ENCODE results near the gene RALGDS.

RALGDS gene

GRCh38 chr9:133120501-133121197 is 391 bp downstream of the RALGDS start (continued):
- TF ChIP-seq HOXA7 (CRISPR knock-in tag; IDR thresholded peaks at IDR 0.05; ENCODE audit: borderline replicate concordance): no peak
- no peak for TF ChIP-seq ZXDB (tag by site-specific recombination; IDR thresholded peaks at IDR 0.05)
- TF ChIP-seq SCRT2 (tag by site-specific recombination; IDR thresholded peaks at IDR 0.05): peak; percentile 64
- no peak for TF ChIP-seq ZFP69B (tag by site-specific recombination; IDR thresholded peaks at IDR 0.05)
- no peak for TF ChIP-seq ZNF202 (tag by site-specific recombination; IDR thresholded peaks at IDR 0.05; ENCODE audit: borderline replicate concordance)
- TF ChIP-seq ZNF777 (tag by site-specific recombination; IDR thresholded peaks at IDR 0.05; ENCODE audit: borderline replicate concordance): no peak
- TF ChIP-seq KLF16 (tag by site-specific recombination; IDR thresholded peaks at IDR 0.05): no peak
- TF ChIP-seq ZNF830 (tag by site-specific recombination; IDR thresholded peaks at IDR 0.05; ENCODE audit: low read depth): no peak
- TF ChIP-seq ZNF19 (tag by site-specific recombination; IDR thresholded peaks at IDR 0.05; ENCODE audit: low read depth): no peak
- TF ChIP-seq ZNF132 (tag by site-specific recombination; IDR thresholded peaks at IDR 0.05; ENCODE audit: borderline replicate concordance): no peak
- TF ChIP-seq TCF7L2 (IDR thresholded peaks at IDR 0.05; ENCODE audit: borderline replicate concordance, low read depth, low read length): no peak
- no peak for TF ChIP-seq TSHZ1 (tag by site-specific recombination; IDR thresholded peaks at IDR 0.05; ENCODE audit: borderline replicate concordance)
- TF ChIP-seq ZBTB49 (tag by site-specific recombination; IDR thresholded peaks at IDR 0.05; ENCODE audit: low read depth): no peak
- TF ChIP-seq RBAK (tag by site-specific recombination; IDR thresholded peaks at IDR 0.05): no peak
- TF ChIP-seq, protein P1, sequence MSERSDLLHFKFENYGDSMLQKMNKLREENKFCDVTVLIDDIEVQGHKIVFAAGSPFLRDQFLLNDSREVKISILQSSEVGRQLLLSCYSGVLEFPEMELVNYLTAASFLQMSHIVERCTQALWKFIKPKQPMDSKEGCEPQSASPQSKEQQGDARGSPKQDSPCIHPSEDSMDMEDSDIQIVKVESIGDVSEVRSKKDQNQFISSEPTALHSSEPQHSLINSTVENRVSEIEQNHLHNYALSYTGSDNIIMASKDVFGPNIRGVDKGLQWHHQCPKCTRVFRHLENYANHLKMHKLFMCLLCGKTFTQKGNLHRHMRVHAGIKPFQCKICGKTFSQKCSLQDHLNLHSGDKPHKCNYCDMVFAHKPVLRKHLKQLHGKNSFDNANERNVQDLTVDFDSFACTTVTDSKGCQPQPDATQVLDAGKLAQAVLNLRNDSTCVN (tag by site-specific recombination; optimal IDR thresholded peaks at IDR 0.05): peak; percentile 48
- TF ChIP-seq HOXC10 (CRISPR knock-in tag; IDR thresholded peaks at IDR 0.05): peak; percentile 84; the same call in 1 of the 2 replicates
- TF ChIP-seq ZNF354C (tag by site-specific recombination; IDR thresholded peaks at IDR 0.05; ENCODE audit: borderline replicate concordance, low read depth): no peak
- TF ChIP-seq ZNF660 (tag by site-specific recombination; IDR thresholded peaks at IDR 0.05): no peak
- TF ChIP-seq ZNF558 (tag by site-specific recombination; IDR thresholded peaks at IDR 0.05): no peak
- 0 out of 2 replicates have a peak, but pooled peaks have one; percentile 8 for TF ChIP-seq SP3 (tag by site-specific recombination; IDR thresholded peaks at IDR 0.05)
- TF ChIP-seq ZNF426 (tag by site-specific recombination; IDR thresholded peaks at IDR 0.05): no peak
- TF ChIP-seq ZNF530 (tag by site-specific recombination; IDR thresholded peaks at IDR 0.05; ENCODE audit: low read depth): no peak
- TF ChIP-seq, protein P2, sequence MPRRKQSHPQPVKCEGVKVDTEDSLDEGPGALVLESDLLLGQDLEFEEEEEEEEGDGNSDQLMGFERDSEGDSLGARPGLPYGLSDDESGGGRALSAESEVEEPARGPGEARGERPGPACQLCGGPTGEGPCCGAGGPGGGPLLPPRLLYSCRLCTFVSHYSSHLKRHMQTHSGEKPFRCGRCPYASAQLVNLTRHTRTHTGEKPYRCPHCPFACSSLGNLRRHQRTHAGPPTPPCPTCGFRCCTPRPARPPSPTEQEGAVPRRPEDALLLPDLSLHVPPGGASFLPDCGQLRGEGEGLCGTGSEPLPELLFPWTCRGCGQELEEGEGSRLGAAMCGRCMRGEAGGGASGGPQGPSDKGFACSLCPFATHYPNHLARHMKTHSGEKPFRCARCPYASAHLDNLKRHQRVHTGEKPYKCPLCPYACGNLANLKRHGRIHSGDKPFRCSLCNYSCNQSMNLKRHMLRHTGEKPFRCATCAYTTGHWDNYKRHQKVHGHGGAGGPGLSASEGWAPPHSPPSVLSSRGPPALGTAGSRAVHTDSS (tag by site-specific recombination; IDR thresholded peaks at IDR 0.05): no peak
- no peak for TF ChIP-seq OVOL3 (tag by site-specific recombination; IDR thresholded peaks at IDR 0.05)
- TF ChIP-seq ZNF473 (tag by site-specific recombination; IDR thresholded peaks at IDR 0.05): no peak
- TF ChIP-seq ZNF596 (tag by site-specific recombination; IDR thresholded peaks at IDR 0.05): 0 out of 2 replicates have a peak, but pooled peaks have one; percentile 25
- TF ChIP-seq ZNF544 (tag by site-specific recombination; IDR thresholded peaks at IDR 0.05): no peak
- TF ChIP-seq ZBTB17 (tag by site-specific recombination; IDR thresholded peaks at IDR 0.05): no peak
- no peak for TF ChIP-seq ZNF211 (tag by site-specific recombination; IDR thresholded peaks at IDR 0.05; ENCODE audit: low read depth)
- TF ChIP-seq ZIC2 (tag by site-specific recombination; IDR thresholded peaks at IDR 0.05): peak; percentile 89
- no peak for TF ChIP-seq ZFP41 (tag by site-specific recombination; IDR thresholded peaks at IDR 0.05; ENCODE audit: borderline replicate concordance)
- no peak for TF ChIP-seq ZNF843 (tag by site-specific recombination; IDR thresholded peaks at IDR 0.05)
- TF ChIP-seq ZFHX2 (tag by site-specific recombination; conservative IDR thresholded peaks at IDR 0.05): peak; percentile 95
- no peak for TF ChIP-seq KLF9 (tag by site-specific recombination; IDR thresholded peaks at IDR 0.05; ENCODE audit: low read depth)
